GM19463 (cell line): Measurements from ENCODE around the gene GPAM.
A peak's percentile ranks its signal among the peaks of the same experiment; 100 is the strongest.

Source experiments
- ATAC-seq: cut with Tn5 transposase; IDR thresholded peaks from one replicate; pipeline ENCODE4 v1.9.1; 2021; ENCODE audit warnings: mild to moderate bottlenecking, moderate library complexity; ENCODE audit not compliant: unreplicated experiment

GPAM gene

GRCh38 chr10:112185959-112186358 is 2.4 kb upstream of the GPAM start:
- no peak for ATAC-seq

- no peak for ATAC-seq
Observed at GRCh38 chr10:112184379-112184778, 814 bp upstream of the GPAM start.

GRCh38 chr10:112184052-112184371 is 447 bp upstream of the GPAM start:
- no peak for ATAC-seq

- ATAC-seq, result no peak
Observed at GRCh38 chr10:112182784-112183328, 709 bp downstream of the GPAM start.

GRCh38 chr10:112177247-112177646 is 6.3 kb downstream of the GPAM start:
- ATAC-seq, result no peak

GRCh38 chr10:112176543-112176942 is 7.0 kb downstream of the GPAM start:
- no peak for ATAC-seq

- no peak for ATAC-seq
Observed at GRCh38 chr10:112175409-112175808, 8.2 kb downstream of the GPAM start.

GRCh38 chr10:112173206-112173605 is 10.4 kb downstream of the GPAM start:
- no peak for ATAC-seq

- ATAC-seq, result no peak
Observed at GRCh38 chr10:112168733-112169132, 14.8 kb downstream of the GPAM start.

- ATAC-seq, result no peak
Observed at GRCh38 chr10:112166800-112167199, 16.8 kb downstream of the GPAM start.

- ATAC-seq, result no peak
Observed at GRCh38 chr10:112161757-112162518, 21.6 kb downstream of the GPAM start.

GRCh38 chr10:112160834-112161233 is 22.7 kb downstream of the GPAM start:
- ATAC-seq, result no peak

GRCh38 chr10:112159469-112159868 is 24.1 kb downstream of the GPAM start:
- ATAC-seq, result no peak

- no peak for ATAC-seq
Observed at GRCh38 chr10:112151524-112152039, 32.0 kb downstream of the GPAM start.

GRCh38 chr10:112148331-112148730 is 35.2 kb downstream of the GPAM start:
- no peak for ATAC-seq

GRCh38 chr10:112146799-112147198 is 36.8 kb downstream of the GPAM start:
- ATAC-seq, result no peak

- ATAC-seq, result no peak
Observed at GRCh38 chr10:112145263-112145662, 38.3 kb downstream of the GPAM start.

- ATAC-seq, result no peak
Observed at GRCh38 chr10:112143420-112143819, 40.1 kb downstream of the GPAM start.

- ATAC-seq, result no peak
Observed at GRCh38 chr10:112141292-112141691, 42.3 kb downstream of the GPAM start.

GRCh38 chr10:112140110-112140970 is 43.2 kb downstream of the GPAM start:
- peak; percentile 99 for ATAC-seq

- ATAC-seq, result no peak
Observed at GRCh38 chr10:112139176-112139575, 44.4 kb downstream of the GPAM start.
